NB4 (cell line): ENCODE data around the gene TPH1.

Experiments
- POLR2A ChIP-seq: IDR thresholded peaks from 2 replicates; pipeline ENCODE4 v1.6.1; 2011; ENCODE audit warnings: mild to moderate bottlenecking; ENCODE audit not compliant: insufficient read length; ENCODE audit errors: extremely low read depth
- TF ChIP-seq, protein P1 (sequence below): IDR thresholded peaks from one replicate; pipeline ENCODE4 v1.5.1; 2012; ENCODE audit warnings: low read depth, low read length
- TF ChIP-seq, protein P2 (sequence below): IDR thresholded peaks from 2 replicates; pipeline ENCODE4 v1.6.1; 2011; ENCODE audit warnings: low read depth, low read length

DNA sequence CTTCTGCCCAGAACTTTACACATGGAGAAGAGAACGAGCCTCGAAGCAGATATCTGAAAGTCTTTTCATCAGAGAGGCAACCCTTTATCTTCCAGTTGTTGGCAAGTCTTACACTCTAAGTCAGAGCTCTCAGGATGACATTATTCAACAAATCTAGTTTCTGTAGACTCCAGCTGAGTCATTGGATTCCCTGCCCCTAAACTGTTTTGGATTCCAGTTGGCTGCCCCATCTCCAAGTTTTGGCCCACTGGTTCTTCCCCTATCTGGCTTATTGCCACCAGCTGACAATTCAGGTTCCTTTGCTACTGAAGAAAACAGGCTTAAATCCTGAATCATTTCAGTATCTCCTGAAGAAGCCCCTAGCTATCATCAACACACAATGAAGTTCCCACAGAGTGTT lies 45.7 kb upstream of the TPH1 start:
- TF ChIP-seq POLR2A, result no peak
- TF ChIP-seq, protein P1, sequence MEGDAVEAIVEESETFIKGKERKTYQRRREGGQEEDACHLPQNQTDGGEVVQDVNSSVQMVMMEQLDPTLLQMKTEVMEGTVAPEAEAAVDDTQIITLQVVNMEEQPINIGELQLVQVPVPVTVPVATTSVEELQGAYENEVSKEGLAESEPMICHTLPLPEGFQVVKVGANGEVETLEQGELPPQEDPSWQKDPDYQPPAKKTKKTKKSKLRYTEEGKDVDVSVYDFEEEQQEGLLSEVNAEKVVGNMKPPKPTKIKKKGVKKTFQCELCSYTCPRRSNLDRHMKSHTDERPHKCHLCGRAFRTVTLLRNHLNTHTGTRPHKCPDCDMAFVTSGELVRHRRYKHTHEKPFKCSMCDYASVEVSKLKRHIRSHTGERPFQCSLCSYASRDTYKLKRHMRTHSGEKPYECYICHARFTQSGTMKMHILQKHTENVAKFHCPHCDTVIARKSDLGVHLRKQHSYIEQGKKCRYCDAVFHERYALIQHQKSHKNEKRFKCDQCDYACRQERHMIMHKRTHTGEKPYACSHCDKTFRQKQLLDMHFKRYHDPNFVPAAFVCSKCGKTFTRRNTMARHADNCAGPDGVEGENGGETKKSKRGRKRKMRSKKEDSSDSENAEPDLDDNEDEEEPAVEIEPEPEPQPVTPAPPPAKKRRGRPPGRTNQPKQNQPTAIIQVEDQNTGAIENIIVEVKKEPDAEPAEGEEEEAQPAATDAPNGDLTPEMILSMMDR, result no peak
- TF ChIP-seq, protein P2, sequence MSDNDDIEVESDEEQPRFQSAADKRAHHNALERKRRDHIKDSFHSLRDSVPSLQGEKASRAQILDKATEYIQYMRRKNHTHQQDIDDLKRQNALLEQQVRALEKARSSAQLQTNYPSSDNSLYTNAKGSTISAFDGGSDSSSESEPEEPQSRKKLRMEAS, result no peak
